Esophagus mucosa (tissue), 1 donor: ENCODE measurements around the gene CYP2C9. TPM values are rescaled to one million over a fixed set of nuclear protein-coding genes. Genes with fewer than 3 reads are reported as not detected.

Experiments used
- total RNA-seq: library from RNA; stranded (reverse); gene quantifications from one replicate; pipeline ENCODE4 v1.2.4, GENCODE V29; 2023
- donor health status: DM: yes; HTN: yes; CAD: no.

CYP2C9 gene
- total RNA-seq, 1 donor from 2014 or later, result 1.1 TPM

Other genes starting within 250 kb of the CYP2C9 start
- 1.4 TPM for gene CYP2C19, start 176.0 kb upstream of the CYP2C9 start, total RNA-seq
- gene CYP2C8, start 130.8 kb downstream of the CYP2C9 start, total RNA-seq, result 0.20 TPM